ENCODE measurements around the gene C12orf50. TPM values are rescaled to one million over a fixed set of nuclear protein-coding genes. Genes with fewer than 3 reads are reported as not detected.

The C12orf50 gene, protein sequence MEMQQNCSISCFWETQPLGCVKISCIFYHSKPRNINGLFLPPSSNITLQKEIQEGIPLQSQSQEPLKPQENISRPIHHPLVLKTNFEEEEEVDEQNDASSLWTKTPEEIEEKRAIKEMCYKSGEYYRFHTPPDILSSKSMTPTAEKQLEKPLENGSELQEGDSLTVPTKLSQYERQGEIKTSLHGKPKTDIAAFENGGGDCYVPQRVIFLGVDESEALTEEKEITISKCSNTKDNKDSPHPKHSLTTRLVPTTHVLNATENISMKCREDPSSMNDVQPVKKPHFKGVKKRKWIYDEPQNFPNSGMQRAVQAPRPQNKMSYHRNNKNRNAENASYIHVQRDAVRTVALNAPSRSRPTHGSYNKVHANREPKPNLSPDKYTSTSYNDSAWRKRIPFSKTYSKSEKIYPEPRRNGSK
- 0.07 TPM in 1 of 2 replicates, not detected in the other for total RNA-seq

DNA sequence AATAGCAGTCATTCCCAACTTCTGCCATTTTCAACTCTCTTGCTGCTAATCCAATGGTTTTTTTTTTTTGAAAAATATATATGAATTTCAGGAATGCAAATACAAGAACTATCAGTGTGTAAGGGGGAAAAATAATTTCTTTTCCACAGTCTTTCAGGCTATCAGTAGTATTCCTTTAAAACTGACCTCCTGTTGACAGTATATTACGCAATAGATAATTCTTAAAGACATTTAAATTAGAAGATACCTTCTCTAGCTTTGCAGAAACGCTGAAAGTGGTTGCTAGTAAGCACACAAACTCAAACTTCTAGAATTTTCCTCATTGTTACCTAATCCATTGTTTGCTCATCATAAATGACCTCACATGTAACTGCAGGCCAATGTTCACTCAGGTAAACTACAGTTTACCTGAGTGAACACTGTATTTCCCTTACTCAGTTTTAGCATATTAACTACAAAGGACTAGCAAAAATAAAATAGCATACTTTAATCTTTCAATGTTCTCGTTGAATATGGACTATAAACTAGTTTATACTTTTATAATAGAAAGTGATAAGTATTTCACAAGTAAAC is at the start of gene C12orf50:
Gene C12orf50, minus strand, starts transcription at position 309 of the 573 bp plus-strand sequence. CDS start 2,439 bp downstream, outside the sequence.
- no peak within 1 kb of the TSS for H3K4me3 Mint-ChIP-seq
- no peaks in the 10 kb centered on the region for H3K36me3 Mint-ChIP-seq (ENCODE audit: low read depth)
- no peak for DNase-seq (ENCODE audit: low spot score)
- no peaks in the 10 kb centered on the region for H3K9me3 Mint-ChIP-seq
- H3K4me1 Mint-ChIP-seq (ENCODE audit: low read depth), result peaks cover 7% of the 10 kb centered on the region
- H3K27ac Mint-ChIP-seq, result no peak within 1 kb of the TSS
- peaks cover 15% of the 10 kb centered on the region for H3K27me3 Mint-ChIP-seq (ENCODE audit: insufficient read depth)
- intact Hi-C loops (cut with micrococcal nuclease), result no loop called here

DNA sequence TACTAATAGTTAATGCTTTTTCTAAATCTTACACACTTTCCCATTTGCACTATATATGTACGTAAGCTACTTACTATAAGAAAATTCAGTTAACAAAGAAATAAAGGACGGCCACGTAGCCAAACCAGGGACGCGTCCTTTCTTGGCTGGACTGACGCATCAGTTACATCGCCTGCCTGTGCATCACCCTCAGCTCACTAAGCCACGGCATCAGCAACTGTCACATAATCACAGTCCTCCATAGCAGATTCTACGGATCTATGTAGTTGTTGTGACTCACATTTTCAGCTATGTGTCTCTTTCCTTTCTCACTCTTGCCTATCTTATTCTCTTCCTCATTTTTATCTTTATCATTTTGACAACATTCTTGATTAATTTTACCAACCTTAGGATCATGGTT is 38.1 kb upstream of the C12orf50 start:
- Mint-ChIP-seq H3K27me3 (ENCODE audit: insufficient read depth) (no peaks in the 10 kb centered on the region), H3K9me3 (no peaks in the 10 kb centered on the region), H3K4me1 (ENCODE audit: low read depth) (peaks cover 6% of the 10 kb centered on the region), H3K27ac (no peak overlapping the region), H3K4me3 (no peak overlapping the region), H3K36me3 (ENCODE audit: low read depth) (peaks cover 17% of the 10 kb centered on the region)
- DNase-seq (ENCODE audit: low spot score), result no peak
- intact Hi-C loops (cut with micrococcal nuclease), result no loop called here

GRCh38 chr12:88063375-88063774 is 34.2 kb upstream of the C12orf50 start:
- no peak overlapping the region for H3K4me3 Mint-ChIP-seq
- no peaks in the 10 kb centered on the region for H3K27me3 Mint-ChIP-seq (ENCODE audit: insufficient read depth)
- no peaks in the 10 kb centered on the region for H3K9me3 Mint-ChIP-seq
- intact Hi-C loops (cut with micrococcal nuclease), result no loop called here
- peaks cover 6% of the 10 kb centered on the region for H3K4me1 Mint-ChIP-seq (ENCODE audit: low read depth)
- no peak overlapping the region for H3K27ac Mint-ChIP-seq
- peaks cover 17% of the 10 kb centered on the region for H3K36me3 Mint-ChIP-seq (ENCODE audit: low read depth)
- no peak for DNase-seq (ENCODE audit: low spot score)

- Mint-ChIP-seq H3K27ac (no peak overlapping the region), H3K4me1 (ENCODE audit: low read depth) (peaks cover 6% of the 10 kb centered on the region), H3K9me3 (no peaks in the 10 kb centered on the region), H3K4me3 (no peak overlapping the region), H3K36me3 (ENCODE audit: low read depth) (peaks cover 23% of the 10 kb centered on the region), H3K27me3 (ENCODE audit: insufficient read depth) (no peaks in the 10 kb centered on the region)
- intact Hi-C loops (cut with micrococcal nuclease), result no loop called here
- no peak for DNase-seq (ENCODE audit: low spot score)
These were observed 33.3 kb upstream of the C12orf50 start for GRCh38 chr12:88062474-88062873.

DNA sequence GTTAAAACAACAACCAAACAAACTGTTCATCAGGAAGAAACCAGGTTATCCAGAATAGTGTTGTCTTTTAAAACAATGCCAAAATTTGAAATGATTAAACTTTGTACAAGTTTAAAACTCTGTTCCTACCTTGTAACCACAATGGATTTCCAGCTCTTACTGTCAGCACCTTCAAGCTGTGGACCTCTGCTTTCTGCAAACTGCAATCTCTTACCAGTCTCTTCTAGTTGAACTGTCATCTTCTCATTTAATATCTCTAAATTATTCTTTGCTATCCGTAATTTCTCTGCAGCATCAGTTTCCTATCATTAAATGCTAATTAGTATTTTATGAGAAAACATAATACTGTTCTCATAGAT is 29.5 kb upstream of the C12orf50 start:
- H3K4me3 Mint-ChIP-seq, result no peak overlapping the region
- no peaks in the 10 kb centered on the region for H3K9me3 Mint-ChIP-seq
- H3K36me3 Mint-ChIP-seq (ENCODE audit: low read depth), result peaks cover 28% of the 10 kb centered on the region
- no peaks in the 10 kb centered on the region for H3K27me3 Mint-ChIP-seq (ENCODE audit: insufficient read depth)
- intact Hi-C loops (cut with micrococcal nuclease), result no loop called here
- H3K27ac Mint-ChIP-seq, result no peak overlapping the region
- H3K4me1 Mint-ChIP-seq (ENCODE audit: low read depth), result peaks cover 6% of the 10 kb centered on the region
- DNase-seq (ENCODE audit: low spot score), result no peak

GRCh38 chr12:88057994-88058718 is 29.0 kb upstream of the C12orf50 start:
- peaks cover under 1% of the 10 kb centered on the region for H3K4me1 Mint-ChIP-seq (ENCODE audit: low read depth)

GRCh38 chr12:88056571-88056970 is 27.4 kb upstream of the C12orf50 start:
- peaks cover 19% of the 10 kb centered on the region for H3K36me3 Mint-ChIP-seq (ENCODE audit: low read depth)
- DNase-seq (ENCODE audit: low spot score), result no peak
- H3K4me1 Mint-ChIP-seq (ENCODE audit: low read depth), result peaks cover 4% of the 10 kb centered on the region
- H3K27me3 Mint-ChIP-seq (ENCODE audit: insufficient read depth), result no peaks in the 10 kb centered on the region
- no peak overlapping the region for H3K4me3 Mint-ChIP-seq
- intact Hi-C loops (cut with micrococcal nuclease), result no loop called here
- no peak overlapping the region for H3K27ac Mint-ChIP-seq
- H3K9me3 Mint-ChIP-seq, result no peaks in the 10 kb centered on the region

More at GRCh38 chr12:88057994-88058718, 29.0 kb upstream of the C12orf50 start:
- Mint-ChIP-seq H3K36me3 (ENCODE audit: low read depth) (peaks cover 24% of the 10 kb centered on the region), H3K9me3 (no peaks in the 10 kb centered on the region), H3K4me3 (no peak overlapping the region), H3K27me3 (ENCODE audit: insufficient read depth) (no peaks in the 10 kb centered on the region), H3K27ac (no peak overlapping the region)
- intact Hi-C loops (cut with micrococcal nuclease), result no loop called here
- no peak for DNase-seq (ENCODE audit: low spot score)

- Mint-ChIP-seq H3K27ac (no peak overlapping the region), H3K36me3 (ENCODE audit: low read depth) (peaks cover 16% of the 10 kb centered on the region), H3K9me3 (no peaks in the 10 kb centered on the region), H3K4me3 (no peak overlapping the region), H3K27me3 (ENCODE audit: insufficient read depth) (no peaks in the 10 kb centered on the region), H3K4me1 (ENCODE audit: low read depth) (peaks cover 4% of the 10 kb centered on the region)
- intact Hi-C loops (cut with micrococcal nuclease), result loop anchor here (1.0 kb wide), 1 partner anchor 204 kb away; no protein-coding TSS in a partner anchor
- DNase-seq (ENCODE audit: low spot score), result no peak
These were observed 23.5 kb upstream of the C12orf50 start for GRCh38 chr12:88052686-88053085.

- H3K9me3 Mint-ChIP-seq, result no peaks in the 10 kb centered on the region
- no peak overlapping the region for H3K4me3 Mint-ChIP-seq
- H3K4me1 Mint-ChIP-seq (ENCODE audit: low read depth), result peaks cover 23% of the 10 kb centered on the region
- intact Hi-C loops (cut with micrococcal nuclease), result no loop called here
- H3K27ac Mint-ChIP-seq, result no peak overlapping the region
- no peaks in the 10 kb centered on the region for H3K27me3 Mint-ChIP-seq (ENCODE audit: insufficient read depth)
- no peak for DNase-seq (ENCODE audit: low spot score)
- H3K36me3 Mint-ChIP-seq (ENCODE audit: low read depth), result peaks cover 48% of the 10 kb centered on the region
These were observed 14.8 kb upstream of the C12orf50 start for GRCh38 chr12:88044035-88044434.

GRCh38 chr12:88037770-88038169 is 8.6 kb upstream of the C12orf50 start:
- H3K4me3 Mint-ChIP-seq, result no peak overlapping the region

DNA sequence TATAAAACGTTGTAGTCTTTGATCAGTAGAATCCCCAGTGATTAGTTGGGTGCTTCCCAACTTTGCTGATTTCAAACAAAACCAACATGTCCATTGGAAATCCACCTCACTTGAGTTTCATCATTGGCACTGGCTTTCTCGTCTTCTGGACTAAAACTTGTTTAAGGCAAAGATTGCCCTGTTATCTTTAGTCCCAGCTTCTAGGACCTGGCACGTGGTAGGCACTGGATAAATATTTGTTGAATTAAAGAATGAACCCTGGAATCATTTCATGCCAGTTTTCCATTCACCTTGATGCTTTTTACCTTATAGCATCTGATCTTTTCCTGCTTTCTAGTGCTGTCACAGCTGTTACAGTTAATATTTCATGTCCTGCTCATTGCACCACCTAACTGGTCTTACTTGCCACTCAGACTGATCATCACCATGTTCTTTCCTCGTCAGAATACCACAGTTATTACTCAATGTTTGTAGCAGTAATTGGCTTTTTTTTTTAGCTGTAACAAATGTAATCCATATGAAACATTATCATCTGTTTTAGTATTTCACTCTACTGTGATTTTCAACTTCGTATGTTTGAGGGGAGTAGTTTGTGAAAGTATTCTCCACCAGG is 7.3 kb upstream of the C12orf50 start:
- no peaks in the 10 kb centered on the region for H3K9me3 Mint-ChIP-seq
- H3K27me3 Mint-ChIP-seq (ENCODE audit: insufficient read depth), result no peaks in the 10 kb centered on the region
- H3K27ac Mint-ChIP-seq, result peak overlapping the region; percentile 96
- peaks cover 22% of the 10 kb centered on the region for H3K36me3 Mint-ChIP-seq (ENCODE audit: low read depth)
- intact Hi-C loops (cut with micrococcal nuclease), result loop anchor here (5.0 kb wide), 2 partner anchors 206 to 1491 kb away; partner anchors contain the start of gene POC1B
- H3K4me1 Mint-ChIP-seq (ENCODE audit: low read depth), result peaks cover 64% of the 10 kb centered on the region
- H3K4me3 Mint-ChIP-seq, result peak overlapping the region; percentile 98
- no peak for DNase-seq (ENCODE audit: low spot score)

More at GRCh38 chr12:88037770-88038169, 8.6 kb upstream of the C12orf50 start:
- DNase-seq (ENCODE audit: low spot score), result no peak
- Mint-ChIP-seq H3K27me3 (ENCODE audit: insufficient read depth) (no peaks in the 10 kb centered on the region), H3K4me1 (ENCODE audit: low read depth) (peaks cover 69% of the 10 kb centered on the region), H3K27ac (no peak overlapping the region), H3K9me3 (no peaks in the 10 kb centered on the region), H3K36me3 (ENCODE audit: low read depth) (peaks cover 22% of the 10 kb centered on the region)
- intact Hi-C loops (cut with micrococcal nuclease), result loop anchor here (5.0 kb wide), 2 partner anchors 205 to 1490 kb away; partner anchors contain the start of gene POC1B

GRCh38 chr12:88035907-88036289 is 6.7 kb upstream of the C12orf50 start:
- intact Hi-C loops (cut with micrococcal nuclease), result loop anchor here (1.0 to 5.0 kb wide), 6 partner anchors 106 to 1673 kb away; partner anchors contain the start of genes ATP2B1, CEP290, POC1B and TMTC3
- Mint-ChIP-seq H3K4me3 (peak overlapping the region; percentile 98), H3K27ac (peak overlapping the region; percentile 96), H3K27me3 (ENCODE audit: insufficient read depth) (no peaks in the 10 kb centered on the region), H3K4me1 (ENCODE audit: low read depth) (peaks cover 60% of the 10 kb centered on the region), H3K36me3 (ENCODE audit: low read depth) (peaks cover 17% of the 10 kb centered on the region), H3K9me3 (no peaks in the 10 kb centered on the region)
- DNase-seq (ENCODE audit: low spot score), result no peak
